AG04450 (cell line): ENCODE data around the gene FYCO1. TPM values are rescaled to one million over a fixed set of nuclear protein-coding genes. Genes with fewer than 3 reads are reported as not detected.
"Not testable (repeated sequence)": the region's sequence is repeated elsewhere in the genome, so short reads cannot be mapped to it uniquely, and the experiment has no call there.

Source experiments
- CTCF ChIA-PET: fragments of 300-600, 350-600 bp; formaldehyde crosslinking; extraction: SDS; loops from one replicate; lab custom pipeline; 2022; ENCODE audit warnings: antibody characterized with exemption, inconsistent platforms; lab: Charles Lee
- POLR2A ChIA-PET: fragments of 350-600 bp; formaldehyde crosslinking; extraction: SDS; loops from one replicate; lab custom pipeline; 2021; ENCODE audit warnings: antibody characterized with exemption, inconsistent platforms; lab: Yijun Ruan, JAX
- DNase-seq: peaks from one replicate; pipeline ENCODE4 v3.0.0-alpha.2; 2011; ENCODE audit warnings: low read depth, low spot score
- H3K27ac ChIP-seq: one replicate; pipeline ENCODE4 v1.5.1; 2012; ENCODE audit warnings: low read depth, low read length, control low read depth
- H3K27me3 ChIP-seq: one replicate; pipeline ENCODE4 v1.6.0; 2012; ENCODE audit warnings: low read length; ENCODE audit not compliant: control insufficient read depth, insufficient read depth
- H3K4me3 ChIP-seq: 2 replicates; pipeline ENCODE4 v1.5.1; 2011; ENCODE audit warnings: mild to moderate bottlenecking, low read depth, low read length, control low read depth
- H3K9me3 ChIP-seq: 2 replicates; pipeline ENCODE4 v1.5.1; 2012; ENCODE audit warnings: low read length; ENCODE audit not compliant: control insufficient read depth, insufficient read depth
- polyA minus RNA-seq: library from RNA; depleted of rRNA, polyadenylated mRNA; stranded (reverse); fragments of >200 nt; gene quantifications from 2 replicates; pipeline ENCODE4 v1.2.3, GENCODE V29; 2011; rRNA and poly(A)+ RNA removed
- polyA plus RNA-seq: library from polyadenylated mRNA; depleted of rRNA; stranded (reverse); fragments of >200 nt; gene quantifications from 2 replicates; pipeline ENCODE4 v1.2.3, GENCODE V29; 2011; rRNA removed
- TF ChIP-seq, protein P1 (sequence below): IDR thresholded peaks from 2 replicates; pipeline ENCODE4 v1.5.1; 2011; ENCODE audit warnings: low read depth, low read length, control low read depth, inconsistent platforms

The FYCO1 gene
- polyA plus RNA-seq (14.3 and 17.9 TPM in 2 replicates), polyA minus RNA-seq (27.2 and 38.6 TPM in 2 replicates)

DNA sequence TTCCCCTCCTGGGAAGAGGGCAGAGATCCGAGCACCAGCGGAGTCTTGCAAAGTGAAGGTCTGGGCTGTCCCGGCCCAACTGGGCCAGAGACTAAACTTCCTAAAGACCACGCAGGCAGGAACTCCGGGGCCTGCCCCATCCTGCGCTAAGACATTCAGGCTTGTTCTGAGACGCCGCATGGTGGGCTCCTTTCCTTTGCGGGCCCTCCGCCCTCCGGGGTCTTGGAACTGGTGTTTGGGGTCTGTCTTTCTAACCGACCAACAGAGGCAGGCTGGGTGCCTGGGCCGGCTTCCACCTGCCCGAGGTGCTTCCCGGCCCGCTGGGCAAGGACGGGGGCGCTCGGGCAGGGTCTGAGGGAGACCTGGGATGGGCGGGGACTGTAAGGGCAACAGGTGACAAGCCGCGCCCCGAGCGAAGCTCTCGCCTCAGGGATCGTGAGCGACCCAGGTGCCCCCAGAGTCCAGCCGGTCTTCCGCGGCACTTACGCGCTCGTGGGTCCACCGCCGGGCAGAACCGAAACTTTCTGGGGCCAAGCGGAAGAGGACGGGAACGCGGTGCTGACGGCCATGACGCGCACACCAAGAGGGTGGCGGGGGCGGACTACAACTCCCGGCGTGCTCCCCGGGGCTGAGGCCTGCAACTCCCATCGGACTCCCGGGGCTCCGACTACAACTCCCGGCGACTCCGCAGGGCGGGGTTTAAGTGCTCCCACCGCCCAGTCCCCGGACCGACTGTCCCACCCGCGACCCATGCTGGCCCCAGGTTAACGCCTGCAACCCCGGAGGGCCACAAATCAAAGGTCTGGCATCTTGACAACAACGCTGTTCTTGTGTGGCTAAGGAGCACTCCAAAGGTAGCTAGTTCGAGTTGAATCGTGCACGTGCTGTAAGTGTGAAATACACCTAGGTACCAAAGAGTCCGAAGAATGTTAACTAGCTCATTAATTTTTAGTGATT, at the start of gene FYCO1:
TSS of gene FYCO1 (minus strand) at position 589 of the 957 bp plus-strand sequence. CDS start 10,914 bp downstream, outside the sequence.
- Histone ChIP-seq H3K9me3 (no peaks in the 10 kb centered on the region; the same call in 1 of the 2 replicates), H3K27me3 (peaks cover 4% of the 10 kb centered on the region), H3K27ac (peak within 1 kb of the TSS; percentile 57), H3K4me3 (peak within 1 kb of the TSS; percentile 85)
- no peak for DNase-seq
- ChIA-PET POLR2A (interaction anchor here (1.9 kb wide), 1 partner anchor 23 kb away, joined by 5 read pairs; no protein-coding TSS in a partner anchor), CTCF (interaction anchor here (0.5 to 1.5 kb wide), 2 partner anchors 84 to 280 kb away, joined by 4 to 7 read pairs; no protein-coding TSS in a partner anchor)
- TF ChIP-seq, protein P1, sequence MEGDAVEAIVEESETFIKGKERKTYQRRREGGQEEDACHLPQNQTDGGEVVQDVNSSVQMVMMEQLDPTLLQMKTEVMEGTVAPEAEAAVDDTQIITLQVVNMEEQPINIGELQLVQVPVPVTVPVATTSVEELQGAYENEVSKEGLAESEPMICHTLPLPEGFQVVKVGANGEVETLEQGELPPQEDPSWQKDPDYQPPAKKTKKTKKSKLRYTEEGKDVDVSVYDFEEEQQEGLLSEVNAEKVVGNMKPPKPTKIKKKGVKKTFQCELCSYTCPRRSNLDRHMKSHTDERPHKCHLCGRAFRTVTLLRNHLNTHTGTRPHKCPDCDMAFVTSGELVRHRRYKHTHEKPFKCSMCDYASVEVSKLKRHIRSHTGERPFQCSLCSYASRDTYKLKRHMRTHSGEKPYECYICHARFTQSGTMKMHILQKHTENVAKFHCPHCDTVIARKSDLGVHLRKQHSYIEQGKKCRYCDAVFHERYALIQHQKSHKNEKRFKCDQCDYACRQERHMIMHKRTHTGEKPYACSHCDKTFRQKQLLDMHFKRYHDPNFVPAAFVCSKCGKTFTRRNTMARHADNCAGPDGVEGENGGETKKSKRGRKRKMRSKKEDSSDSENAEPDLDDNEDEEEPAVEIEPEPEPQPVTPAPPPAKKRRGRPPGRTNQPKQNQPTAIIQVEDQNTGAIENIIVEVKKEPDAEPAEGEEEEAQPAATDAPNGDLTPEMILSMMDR: no peak

DNA sequence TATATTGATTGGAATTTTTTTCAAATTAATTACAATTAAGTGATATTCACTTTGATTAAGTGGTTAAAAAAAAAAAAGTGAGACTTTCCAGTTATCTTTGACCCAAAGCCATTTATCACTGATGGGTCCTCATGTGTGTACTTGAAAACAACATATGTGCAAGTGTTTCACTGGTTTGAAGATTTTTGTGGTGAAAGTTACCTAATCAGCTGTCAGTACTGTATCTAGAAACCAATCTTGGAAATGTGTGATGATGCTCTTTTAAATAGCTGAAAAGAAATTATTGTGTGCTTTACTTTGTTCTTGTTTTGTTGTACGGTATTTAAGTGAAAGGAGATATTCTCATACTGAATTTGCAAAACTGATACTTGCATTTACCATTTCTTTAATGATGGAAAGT, 43.3 kb upstream of the FYCO1 start:
- Histone ChIP-seq H3K4me3 (no peak overlapping the region), H3K27me3 (peaks cover 3% of the 10 kb centered on the region), H3K27ac (no peak overlapping the region), H3K9me3 (no peaks in the 10 kb centered on the region)
- POLR2A ChIA-PET: no interaction called here
- no peak for DNase-seq
- CTCF ChIA-PET: interaction anchor here (0.7 kb wide), 2 partner anchors 39 to 40 kb away, joined by 3 to 5 read pairs; no protein-coding TSS in a partner anchor
- TF ChIP-seq, protein P1: no peak

DNA sequence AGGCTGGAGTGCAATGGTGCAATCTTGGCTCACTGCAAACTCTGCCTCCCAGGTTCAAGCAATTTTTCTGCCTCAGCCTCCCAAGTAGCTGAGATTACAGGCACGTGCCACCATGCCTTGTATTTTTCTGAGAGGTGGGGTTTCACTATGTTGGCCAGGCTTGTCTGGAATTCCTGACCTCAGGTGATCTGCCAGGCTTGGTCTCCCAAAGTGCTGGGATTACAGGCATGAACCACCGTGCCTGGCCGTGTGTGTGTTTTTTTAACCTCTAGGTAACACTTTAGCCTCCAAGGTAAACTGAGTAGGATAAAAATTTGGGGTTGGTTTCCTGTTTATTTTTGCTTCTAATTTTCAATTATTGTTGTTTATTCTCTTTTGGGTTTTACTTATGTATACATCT, 42.4 kb upstream of the FYCO1 start:
- DNase-seq, CTCF ChIA-PET, POLR2A ChIA-PET, H3K9me3 ChIP-seq, H3K4me3 ChIP-seq, H3K27ac ChIP-seq, H3K27me3 ChIP-seq: not testable (repeated sequence)

DNA sequence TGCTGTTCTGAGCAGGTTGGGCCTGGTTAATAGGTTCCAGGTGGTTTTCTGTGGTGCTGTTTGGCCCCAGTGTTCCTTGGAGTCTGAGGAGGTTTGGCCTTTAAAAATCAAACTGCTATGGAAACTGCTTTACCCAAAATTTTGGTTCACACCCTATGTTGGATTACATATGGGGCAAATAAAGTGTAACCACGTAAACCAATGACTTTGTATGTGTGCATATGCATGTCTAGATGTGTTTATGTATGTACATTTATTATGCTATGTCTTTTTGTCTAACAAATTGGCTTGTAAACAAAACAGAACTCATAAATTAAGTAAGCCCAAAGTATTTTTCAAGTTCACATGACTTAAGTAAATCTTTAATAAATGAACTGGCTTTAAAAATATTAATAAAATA, 40.6 kb upstream of the FYCO1 start:
- ChIA-PET CTCF (no interaction called here), POLR2A (no interaction called here)
- no peak for DNase-seq
- Histone ChIP-seq H3K9me3 (peaks cover 4% of the 10 kb centered on the region; the same call in 1 of the 2 replicates), H3K27ac (no peak overlapping the region), H3K27me3 (peaks cover 9% of the 10 kb centered on the region), H3K4me3 (no peak overlapping the region)
- TF ChIP-seq, protein P1: no peak

DNA sequence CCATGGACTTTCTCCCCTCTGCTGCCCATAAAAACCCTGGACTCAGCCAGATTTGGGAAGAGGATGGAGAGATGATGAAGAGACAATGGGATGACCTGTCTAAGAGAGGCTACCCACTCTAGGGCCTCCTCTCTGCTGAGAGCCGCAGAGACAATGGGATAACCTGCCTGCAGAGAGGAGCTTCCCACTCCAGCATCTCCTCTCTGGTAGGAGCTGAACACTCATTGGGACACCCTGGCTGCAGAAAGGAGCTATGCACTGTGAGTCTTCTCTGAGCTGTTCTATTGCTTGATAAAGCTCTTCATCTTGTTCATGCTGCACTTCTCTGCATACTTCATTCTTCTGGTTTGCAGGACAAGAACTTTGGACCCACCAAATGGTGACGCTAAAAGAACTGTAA, 36.1 kb upstream of the FYCO1 start:
- peaks cover 6% of the 10 kb centered on the region for H3K27me3 ChIP-seq
- no peak overlapping the region for H3K4me3 ChIP-seq
- peaks cover 11% of the 10 kb centered on the region for H3K9me3 ChIP-seq
- no peak overlapping the region for H3K27ac ChIP-seq
- DNase-seq: no peak
- CTCF ChIA-PET: interaction anchor here (2.3 kb wide), 1 partner anchor 47 kb away, joined by 8 read pairs; no protein-coding TSS in a partner anchor
- TF ChIP-seq, protein P1: no peak
- POLR2A ChIA-PET: no interaction called here
